GM23248 (cell line): ENCODE results near the gene CPNE5. TPM values are rescaled to one million over a fixed set of nuclear protein-coding genes. Genes with fewer than 3 reads are reported as not detected.

Experiments used
- DNase-seq: peaks from one replicate; pipeline ENCODE4 v3.0.0-alpha.2; 2015
- H2AFZ ChIP-seq: fragments of 200-600 bp; sonication (generic); 2 replicates; pipeline ENCODE4 v1.6.1; 2016; ENCODE audit warnings: antibody characterized with exemption
- H3F3A ChIP-seq: fragments of 200-600 bp; sonication (generic); 2 replicates; pipeline ENCODE4 v1.6.1; 2016; ENCODE audit warnings: mild to moderate bottlenecking, antibody characterized with exemption, mixed run types; ENCODE audit not compliant: insufficient read depth
- H3K27ac ChIP-seq: fragments of 200-600 bp; sonication (generic); 2 replicates; pipeline ENCODE4 v1.5.1; 2016; ENCODE audit warnings: mild to moderate bottlenecking
- H3K27me3 ChIP-seq: fragments of 200-600 bp; sonication (generic); replicated peaks from 2 replicates; pipeline ENCODE4 v1.6.1; 2016; ENCODE audit warnings: mild to moderate bottlenecking; ENCODE audit not compliant: insufficient read depth
- H3K36me3 ChIP-seq: fragments of 200-600 bp; sonication (generic); 2 replicates; pipeline ENCODE4 v1.6.1; 2016; ENCODE audit warnings: low read depth, mild to moderate bottlenecking
- H3K4me1 ChIP-seq: fragments of 200-600 bp; sonication (generic); 2 replicates; pipeline ENCODE4 v1.6.1; 2016; ENCODE audit warnings: mild to moderate bottlenecking; ENCODE audit not compliant: insufficient read depth
- H3K4me2 ChIP-seq: fragments of 200-600 bp; sonication (generic); one replicate; pipeline ENCODE4 v1.6.1; 2016; ENCODE audit warnings: mild to moderate bottlenecking; ENCODE audit not compliant: unreplicated experiment
- H3K4me3 ChIP-seq: fragments of 200-600 bp; sonication (generic); 2 replicates; pipeline ENCODE4 v1.5.1; 2016; ENCODE audit warnings: mild to moderate bottlenecking
- H3K79me2 ChIP-seq: fragments of 200-600 bp; sonication (generic); 2 replicates; pipeline ENCODE4 v1.6.1; 2016; ENCODE audit warnings: mild to moderate bottlenecking; ENCODE audit not compliant: insufficient read depth
- H3K9ac ChIP-seq: fragments of 200-600 bp; sonication (generic); 2 replicates; pipeline ENCODE4 v1.6.1; 2016; ENCODE audit warnings: mild to moderate bottlenecking
- H3K9me2 ChIP-seq: fragments of 200-600 bp; sonication (generic); 2 replicates; pipeline ENCODE4 v1.6.1; 2016; ENCODE audit warnings: mixed run types, mild to moderate bottlenecking, moderate library complexity; ENCODE audit not compliant: insufficient read depth
- H3K9me3 ChIP-seq: fragments of 200-600 bp; sonication (generic); one replicate; pipeline ENCODE4 v1.6.1; 2017; ENCODE audit warnings: low read depth
- H4K20me1 ChIP-seq: fragments of 200-600 bp; sonication (generic); 2 replicates; pipeline ENCODE4 v1.6.0; 2016; ENCODE audit not compliant: insufficient read depth
- EZH2 ChIP-seq: fragments of 200-600 bp; sonication (generic); IDR thresholded peaks from 2 replicates; pipeline ENCODE4 v1.6.1; 2018; ENCODE audit warnings: antibody characterized with exemption, mild to moderate bottlenecking; ENCODE audit not compliant: insufficient read depth, poor library complexity, severe bottlenecking
- EZH2phosphoT487 ChIP-seq: fragments of 200-600 bp; sonication (generic); IDR thresholded peaks from 2 replicates; pipeline ENCODE4 v1.6.1; 2018; ENCODE audit warnings: antibody characterized with exemption, moderate library complexity, mild to moderate bottlenecking, low read depth; ENCODE audit not compliant: insufficient read depth
- WGBS, 2 experiments: methylation state at CpG; one replicate each; pipeline ENCODE4 v1.1.6; 2015 to 2017; ENCODE audit warnings: low lambda C conversion rate in 2 of 2, low coverage in 1 of 2; ENCODE audit errors: missing lambda C conversion rate in 2 of 2; 5-methylcytosine and 5-hydroxymethylcytosine counted together
- in situ Hi-C: fragments of 300-500 bp; cut with MboI; formaldehyde crosslinking; loops from 2 replicates; pipeline ENCODE4 v1.15.0; 2020
- polyA plus RNA-seq: library from polyadenylated mRNA; unstranded; fragments of >200 nt; fragmentation: Nextera tagmentation; extraction: Ambion mirVana; gene quantifications from 2 replicates; pipeline ENCODE4 v1.2.1, GENCODE V29; 2016
- total RNA-seq: library from RNA; depleted of rRNA; stranded (reverse); fragments of >200 nt; shearing (Covaris generic); gene quantifications from 2 replicates; pipeline ENCODE4 v1.2.3, GENCODE V29; 2014

The CPNE5 gene
- total and polyA plus RNA-seq, 2 experiments from 2014 or later: 0.23 TPM; not detected in 1

- Histone ChIP-seq H3K9ac (no peak overlapping the region), H3K9me3 (no peaks in the 10 kb centered on the region), H3K27ac (no peak overlapping the region), H3F3A (no peaks in the 10 kb centered on the region), H3K27me3 (no peaks in the 10 kb centered on the region; the same call in 1 of the 2 replicates), H3K79me2 (no peaks in the 10 kb centered on the region), H2AFZ (no peak overlapping the region), H4K20me1 (no peaks in the 10 kb centered on the region), H3K4me3 (no peak overlapping the region), H3K4me2 (no peak overlapping the region), H3K36me3 (no peaks in the 10 kb centered on the region), H3K4me1 (no peaks in the 10 kb centered on the region), H3K9me2 (no peaks in the 10 kb centered on the region)
- TF ChIP-seq EZH2: no peak
- TF ChIP-seq EZH2phosphoT487: no peak
- DNase-seq: no peak
- in situ Hi-C loops: no loop called here
- 54 to 60% methylated on average over 5 of the region's 5 CpGs for WGBS, 2 experiments
These were observed 44.6 kb downstream of the CPNE5 start for GRCh38 chr6:36794713-36795065.

- Histone ChIP-seq H2AFZ (no peak overlapping the region), H3K36me3 (no peaks in the 10 kb centered on the region), H4K20me1 (no peaks in the 10 kb centered on the region), H3K9me3 (no peaks in the 10 kb centered on the region), H3F3A (no peaks in the 10 kb centered on the region), H3K27ac (no peak overlapping the region), H3K4me3 (no peak overlapping the region), H3K9ac (no peak overlapping the region), H3K27me3 (no peaks in the 10 kb centered on the region; the same call in 1 of the 2 replicates), H3K4me1 (peaks cover 2% of the 10 kb centered on the region; the same call in 1 of the 2 replicates), H3K79me2 (no peaks in the 10 kb centered on the region), H3K9me2 (no peaks in the 10 kb centered on the region), H3K4me2 (no peak overlapping the region)
- 23 to 24% methylated on average over 17 to 19 of the region's 19 CpGs for WGBS, 2 experiments
- in situ Hi-C loops: no loop called here
- DNase-seq: no peak
- TF ChIP-seq EZH2phosphoT487: no peak
- no peak for TF ChIP-seq EZH2
These were observed 45.1 kb downstream of the CPNE5 start for GRCh38 chr6:36793913-36794712.

- no peaks in the 10 kb centered on the region; the same call in 1 of the 2 replicates for H3K27me3 ChIP-seq
- no peak overlapping the region for H3K9ac ChIP-seq
- H3K4me1 ChIP-seq: peaks cover 9% of the 10 kb centered on the region
- TF ChIP-seq EZH2phosphoT487: no peak
- TF ChIP-seq EZH2: no peak
- H3K4me2 ChIP-seq: no peak overlapping the region
- DNase-seq: no peak
- no peaks in the 10 kb centered on the region for H4K20me1 ChIP-seq
- no peak overlapping the region for H2AFZ ChIP-seq
- H3K27ac ChIP-seq: no peak overlapping the region
- no peaks in the 10 kb centered on the region for H3F3A ChIP-seq
- no peaks in the 10 kb centered on the region for H3K36me3 ChIP-seq
- WGBS, 2 experiments: 95 to 96% methylated on average over 9 of the region's 9 CpGs
- no peaks in the 10 kb centered on the region for H3K9me2 ChIP-seq
- no peaks in the 10 kb centered on the region for H3K9me3 ChIP-seq
- H3K4me3 ChIP-seq: no peak overlapping the region
- no peaks in the 10 kb centered on the region for H3K79me2 ChIP-seq
- in situ Hi-C loops: no loop called here
These were observed 45.8 kb downstream of the CPNE5 start for GRCh38 chr6:36793296-36793912.

- H3F3A ChIP-seq: no peaks in the 10 kb centered on the region
- H3K4me3 ChIP-seq: no peak overlapping the region
- no peak overlapping the region for H3K9ac ChIP-seq
- 87 to 90% methylated on average over 8 to 10 of the region's 10 CpGs for WGBS, 2 experiments
- TF ChIP-seq EZH2phosphoT487: no peak
- no peak for TF ChIP-seq EZH2
- H3K36me3 ChIP-seq: no peaks in the 10 kb centered on the region
- no peaks in the 10 kb centered on the region for H4K20me1 ChIP-seq
- no peaks in the 10 kb centered on the region for H3K9me3 ChIP-seq
- H3K27me3 ChIP-seq: no peaks in the 10 kb centered on the region; the same call in 1 of the 2 replicates
- no peak overlapping the region for H3K27ac ChIP-seq
- H3K9me2 ChIP-seq: no peaks in the 10 kb centered on the region
- no peak overlapping the region for H3K4me2 ChIP-seq
- H3K4me1 ChIP-seq: peaks cover 9% of the 10 kb centered on the region
- H3K79me2 ChIP-seq: no peaks in the 10 kb centered on the region
- in situ Hi-C loops: no loop called here
- H2AFZ ChIP-seq: no peak overlapping the region
- DNase-seq: no peak
These were observed 47.6 kb downstream of the CPNE5 start for GRCh38 chr6:36791521-36792135.
